Measurements from ENCODE around the gene BEND7. TPM values are rescaled to one million over a fixed set of nuclear protein-coding genes. Genes with fewer than 3 reads are reported as not detected.

The BEND7 gene
- total and polyA plus RNA-seq, 2 of the 8 experiments (the other 6 are each of a cell fraction or from before 2014, with no cell fraction given) = 1.9 to 8.2 TPM

DNA sequence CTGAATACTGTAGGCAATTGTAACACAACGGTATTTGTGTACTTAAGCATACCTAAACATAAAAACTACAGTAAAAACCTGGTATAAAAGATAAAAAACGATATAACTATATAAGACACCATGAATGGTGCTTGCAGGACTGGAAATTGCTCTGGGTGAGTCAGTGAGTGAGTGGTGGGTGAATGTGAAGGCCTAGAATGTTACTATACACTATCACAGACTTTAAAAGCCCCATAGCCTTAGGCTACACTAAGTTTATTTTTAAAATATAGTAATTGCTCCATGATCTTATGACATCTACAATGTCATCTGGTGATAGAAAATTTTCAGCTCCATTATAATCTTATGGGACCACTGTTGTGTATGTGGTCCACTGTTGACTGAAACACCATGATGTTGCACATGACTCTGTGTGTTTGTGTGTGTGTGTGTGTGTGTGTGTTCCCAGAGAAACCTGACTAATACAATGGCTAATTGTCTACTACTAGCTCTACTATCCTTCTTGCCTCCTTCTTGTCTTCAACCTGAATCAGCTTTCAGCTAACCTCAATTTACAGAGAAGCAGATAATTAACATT is 30.4 kb upstream of the BEND7 start:
- no peaks in the 10 kb centered on the region for H3K79me2 ChIP-seq (ENCODE audit: control insufficient read depth in 1 of 2, insufficient read depth in 2 of 2, low read length in 2 of 2)
- 71% methylated on average over 2 of the region's 2 CpGs; no CpG with 5 or more reads in 1 of the 2 experiments for WGBS, 2 experiments (ENCODE audit: extremely low coverage in 1 of 2, insufficient coverage in 1 of 2, insufficient read length in 1 of 2, insufficient replicate concordance in 2 of 2, low coverage in 1 of 2, low lambda C conversion rate in 2 of 2, missing lambda C conversion rate in 1 of 2)
- H3K4me3 ChIP-seq (ENCODE audit: extremely low read depth in 1 of 4, insufficient read depth in 2 of 4, low read depth in 3 of 4, low read length in 4 of 4) = no peak overlapping the region
- H3K14ac ChIP-seq (ENCODE audit: insufficient read length) = no peak overlapping the region
- CTCF ChIA-PET (ENCODE audit: partially characterized antibody) = interaction anchor here (1.3 kb wide), 2 partner anchors 17 to 21 kb away, joined by 3 read pairs; no protein-coding TSS in a partner anchor
- no peak overlapping the region for H2AK5ac ChIP-seq (ENCODE audit: low read depth, low read length)
- POLR2A ChIA-PET (ENCODE audit: partially characterized antibody) = no interaction called here
- no peaks in the 10 kb centered on the region for H3K79me1 ChIP-seq (ENCODE audit: low read depth, low read length)
- H2BK20ac ChIP-seq (ENCODE audit: low read length) = no peak overlapping the region
- no peak overlapping the region for H2BK5ac ChIP-seq (ENCODE audit: low read depth, low read length)
- no peaks in the 10 kb centered on the region for H3K4me1 ChIP-seq (replicated peaks in 1 of 4; ENCODE audit: control insufficient read depth in 3 of 4, insufficient read depth in 4 of 4, low read length in 3 of 4)
- TF ChIP-seq PHF8 (conservative IDR thresholded peaks at IDR 0.05; ENCODE audit: low read depth, low read length) (no peak), SUZ12 (IDR thresholded peaks at IDR 0.05; ENCODE audit: low read length) (no peak), KDM1A (IDR thresholded peaks at IDR 0.05; ENCODE audit: borderline replicate concordance, low read length) (no peak), GABPA (IDR thresholded peaks at IDR 0.05; ENCODE audit: borderline replicate concordance, insufficient read depth, low read length) (no peak)
- no peak overlapping the region for H3K27ac ChIP-seq (ENCODE audit: low read depth, low read length)
- no peak overlapping the region for H4K91ac ChIP-seq (replicated peaks; ENCODE audit: insufficient read length, low read length)
- H3K9me3 ChIP-seq (ENCODE audit: insufficient read depth in 2 of 2, low read depth in 1 of 2, low read length in 1 of 2) = peaks cover 4 to 5% of the 10 kb centered on the region in 2 experiments; a peak in 3 of 4 replicates
- no peak overlapping the region for H3K18ac ChIP-seq (ENCODE audit: extremely low read depth, low read length)
- FAIRE-seq (no peak), DNase-seq (ENCODE audit: low read depth in 1 of 2, low spot score in 2 of 2) (no peak)
- H3K9ac ChIP-seq (replicated peaks in 1 of 4; ENCODE audit: extremely low read depth in 1 of 4, low read depth in 3 of 4, low read length in 3 of 4) = no peak overlapping the region
- H4K8ac ChIP-seq (ENCODE audit: extremely low read depth, insufficient read depth, low read length) = no peak overlapping the region
- H3K27me3 ChIP-seq (replicated peaks in 1 of 4; ENCODE audit: control insufficient read depth in 3 of 4, extremely low read depth in 1 of 4, insufficient read depth in 3 of 4, low read length in 3 of 4) = no peaks in the 10 kb centered on the region
- no peaks in the 10 kb centered on the region for H3K36me3 ChIP-seq (ENCODE audit: control insufficient read depth in 2 of 4, insufficient read depth in 4 of 4, low read length in 3 of 4)
- H2BK120ac ChIP-seq (replicated peaks; ENCODE audit: low read depth, low read length) = no peak overlapping the region
- no peak overlapping the region for H4K5ac ChIP-seq (ENCODE audit: insufficient read length, low read depth, low read length)
- H2BK12ac ChIP-seq (ENCODE audit: low read depth, low read length) = no peak overlapping the region
- no peaks in the 10 kb centered on the region for H3K23me2 ChIP-seq (ENCODE audit: low read depth, low read length)
- H3K4ac ChIP-seq (replicated peaks; ENCODE audit: insufficient read length, low read depth, low read length) = no peak overlapping the region
- no peak overlapping the region for H3K23ac ChIP-seq (ENCODE audit: insufficient read length)
- H4K20me1 ChIP-seq (replicated peaks in 1 of 2; ENCODE audit: control insufficient read depth in 1 of 2, insufficient read depth in 2 of 2, low read length in 2 of 2) = no peaks in the 10 kb centered on the region
- H3K4me2 ChIP-seq (ENCODE audit: insufficient read depth in 1 of 2, low read depth in 2 of 2, low read length in 2 of 2) = no peak overlapping the region
- H2AFZ ChIP-seq (ENCODE audit: low read length) = no peak overlapping the region
- no peak overlapping the region for H3K56ac ChIP-seq (replicated peaks; ENCODE audit: insufficient read length, low read depth, low read length)
- no peak overlapping the region for H2BK15ac ChIP-seq (ENCODE audit: low read length)
